NT2/D1 (cell line): Measurements from ENCODE around the gene ATG12.
"Not testable (repeated sequence)": the region's sequence is repeated elsewhere in the genome, so short reads cannot be mapped to it uniquely, and the experiment has no call there.

ENCODE experiments used
- SUZ12 ChIP-seq: IDR thresholded peaks from 2 replicates; pipeline ENCODE4 v1.6.1; 2011; ENCODE audit not compliant: insufficient read length, insufficient read depth; ENCODE audit errors: extremely low read depth
- YY1 ChIP-seq: IDR thresholded peaks from 2 replicates; pipeline ENCODE4 v1.6.1; 2011; ENCODE audit not compliant: insufficient read length, insufficient read depth
- ZNF274 ChIP-seq: IDR thresholded peaks from 2 replicates; pipeline ENCODE4 v1.6.1; 2011; ENCODE audit warnings: mild to moderate bottlenecking, low read depth, low read length

GRCh38 chr5:115808066-115808465 lies 33.3 kb downstream of the ATG12 start:
- not testable (repeated sequence) for TF ChIP-seq ZNF274, YY1, SUZ12
